ENCODE measurements around the gene LMF1. TPM values are rescaled to one million over a fixed set of nuclear protein-coding genes. Genes with fewer than 3 reads are reported as not detected.

The LMF1 gene
- total and polyA plus RNA-seq, 2 of the 4 experiments (the other 2 are of a cell fraction): 7.7 to 13.1 TPM

DNA sequence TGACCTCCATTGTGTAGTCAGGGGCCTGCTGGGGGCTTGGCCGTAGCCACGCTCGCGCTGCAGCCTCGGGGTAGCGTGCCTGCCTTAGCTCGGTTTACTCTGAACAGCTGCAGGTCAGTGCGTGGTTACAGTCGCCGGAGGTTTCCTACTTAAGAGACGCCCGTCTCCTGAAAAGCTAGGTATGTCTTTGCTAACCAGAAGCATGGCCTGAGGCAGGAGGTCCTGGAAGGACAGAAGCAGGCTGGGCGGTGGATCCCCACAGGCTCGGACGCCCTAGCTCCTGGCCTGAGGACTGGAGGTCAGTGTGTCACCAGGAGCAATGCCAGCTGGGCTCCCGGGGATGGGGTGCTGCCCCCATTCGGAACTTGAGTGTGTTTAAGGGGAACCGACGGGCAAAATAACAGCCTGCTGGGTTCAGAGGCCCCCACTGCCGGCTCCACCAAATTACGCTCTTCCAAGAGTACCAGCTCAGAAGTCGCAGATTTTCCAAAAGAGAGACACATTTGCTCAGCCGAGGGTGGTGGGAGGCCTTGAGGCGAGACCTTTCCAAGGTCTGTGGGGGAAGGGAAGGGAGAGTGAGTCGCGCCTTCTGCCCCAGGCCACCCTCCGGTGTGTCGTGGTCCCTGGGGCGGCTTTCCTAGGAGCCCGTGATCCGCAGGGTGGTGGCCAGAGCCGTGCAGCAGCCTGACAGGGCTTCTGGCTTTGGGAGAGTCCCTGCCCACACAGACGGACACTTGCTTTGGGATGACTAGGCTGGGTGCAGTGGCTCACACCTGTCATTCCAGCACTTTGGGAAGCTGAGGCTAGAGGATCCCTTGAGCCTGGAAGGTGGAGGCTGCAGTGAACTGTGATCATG, 166.4 kb downstream of the LMF1 start:
- Histone ChIP-seq H3K14ac (replicated peaks; ENCODE audit: low read depth, low read length) (no peak overlapping the region), H3K4me1 (ENCODE audit: control insufficient read depth, insufficient read depth, low read length) (peaks cover 3% of the 10 kb centered on the region; the same call in 1 of the 2 replicates), H3K9me3 (ENCODE audit: control insufficient read depth, insufficient read depth, low read length) (no peaks in the 10 kb centered on the region), H3K18ac (ENCODE audit: low read depth, low read length) (no peak overlapping the region), H3K23ac (ENCODE audit: low read depth, low read length) (no peak overlapping the region), H2AK9ac (replicated peaks; ENCODE audit: low read depth, low read length, poor library complexity) (no peak overlapping the region), H3K27ac (ENCODE audit: insufficient read depth, low read length) (no peak overlapping the region), H3K56ac (ENCODE audit: extremely low read depth, insufficient read depth, low read length) (no peak overlapping the region), H2AK5ac (ENCODE audit: low read depth, low read length) (no peak overlapping the region), H3K4me2 (ENCODE audit: low read depth, low read length) (no peak overlapping the region), H4K5ac (ENCODE audit: low read depth, low read length) (no peak overlapping the region), H4K8ac (ENCODE audit: low read depth in 2 of 2, low read length in 2 of 2) (no peak overlapping the region), H4K20me1 (ENCODE audit: insufficient read depth, low read length) (no peaks in the 10 kb centered on the region), H3K9me1 (ENCODE audit: insufficient read depth, low read length) (0 out of 2 replicates have a peak, but pooled peaks cover 3% of the 10 kb centered on the region), H3K36me3 (ENCODE audit: control insufficient read depth, insufficient read depth, low read length) (no peaks in the 10 kb centered on the region), H3K4ac (ENCODE audit: low read depth, low read length) (no peak overlapping the region), H3K27me3 (ENCODE audit: control insufficient read depth, insufficient read depth, low read length) (peaks cover 15% of the 10 kb centered on the region), H3K79me1 (ENCODE audit: low read depth in 1 of 2, low read length in 2 of 2) (peaks cover 4 to 12% of the 10 kb centered on the region in 2 experiments; a peak in 3 of 4 replicates), H3K9ac (ENCODE audit: low read depth, low read length) (no peak overlapping the region), H2BK15ac (ENCODE audit: low read depth, low read length) (no peak overlapping the region), H2BK120ac (ENCODE audit: low read depth, low read length) (no peak overlapping the region), H3K4me3 (ENCODE audit: insufficient read depth, low read depth, low read length) (no peak overlapping the region), H2BK5ac (ENCODE audit: low read depth, low read length, poor library complexity, severe bottlenecking) (no peak overlapping the region), H2AFZ (replicated peaks; ENCODE audit: low read length, poor library complexity) (no peak overlapping the region), H4K91ac (ENCODE audit: insufficient read depth, low read depth, low read length) (no peak overlapping the region), H2BK20ac (ENCODE audit: low read depth, low read length) (no peak overlapping the region)
- intact Hi-C loops (cut with micrococcal nuclease) (no loop called here), dilution Hi-C loops (cut with HindIII; ENCODE audit: low sequenced_read_pairs, unreplicated experiment) (no loop called here), in situ Hi-C loops (cut with MboI; ENCODE audit: low sequenced_read_pairs) (loop anchor here (25.0 kb wide), 1 partner anchor 408 kb away; no protein-coding TSS in a partner anchor)
- ChIA-PET POLR2A (ENCODE audit: unreplicated experiment) (no interaction called here), CTCF (no interaction called here)
- ATAC-seq (ENCODE audit: low read depth) (no peak), DNase-seq (no peak)
- BruUV-seq (replicated peaks): no TSS peak
- WGBS, 2 experiments (ENCODE audit: extremely low coverage in 2 of 2, insufficient read length in 1 of 2): 67% methylated on average over 11 of the region's 33 CpGs; no CpG with 5 or more reads in 1 of the 2 experiments
- TF ChIP-seq RFX5 (IDR thresholded peaks at IDR 0.05; ENCODE audit: low read depth, low read length): no peak
- no peak for TF ChIP-seq SMC3 (IDR thresholded peaks at IDR 0.05; ENCODE audit: low read depth, low read length)
- no peak for TF ChIP-seq MXI1 (IDR thresholded peaks at IDR 0.05; ENCODE audit: borderline replicate concordance, low read depth, low read length)
- TF ChIP-seq, protein P1, sequence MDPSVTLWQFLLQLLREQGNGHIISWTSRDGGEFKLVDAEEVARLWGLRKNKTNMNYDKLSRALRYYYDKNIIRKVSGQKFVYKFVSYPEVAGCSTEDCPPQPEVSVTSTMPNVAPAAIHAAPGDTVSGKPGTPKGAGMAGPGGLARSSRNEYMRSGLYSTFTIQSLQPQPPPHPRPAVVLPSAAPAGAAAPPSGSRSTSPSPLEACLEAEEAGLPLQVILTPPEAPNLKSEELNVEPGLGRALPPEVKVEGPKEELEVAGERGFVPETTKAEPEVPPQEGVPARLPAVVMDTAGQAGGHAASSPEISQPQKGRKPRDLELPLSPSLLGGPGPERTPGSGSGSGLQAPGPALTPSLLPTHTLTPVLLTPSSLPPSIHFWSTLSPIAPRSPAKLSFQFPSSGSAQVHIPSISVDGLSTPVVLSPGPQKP (IDR thresholded peaks at IDR 0.05; ENCODE audit: borderline replicate concordance, low read depth, low read length): no peak
- TF ChIP-seq, protein P2, sequence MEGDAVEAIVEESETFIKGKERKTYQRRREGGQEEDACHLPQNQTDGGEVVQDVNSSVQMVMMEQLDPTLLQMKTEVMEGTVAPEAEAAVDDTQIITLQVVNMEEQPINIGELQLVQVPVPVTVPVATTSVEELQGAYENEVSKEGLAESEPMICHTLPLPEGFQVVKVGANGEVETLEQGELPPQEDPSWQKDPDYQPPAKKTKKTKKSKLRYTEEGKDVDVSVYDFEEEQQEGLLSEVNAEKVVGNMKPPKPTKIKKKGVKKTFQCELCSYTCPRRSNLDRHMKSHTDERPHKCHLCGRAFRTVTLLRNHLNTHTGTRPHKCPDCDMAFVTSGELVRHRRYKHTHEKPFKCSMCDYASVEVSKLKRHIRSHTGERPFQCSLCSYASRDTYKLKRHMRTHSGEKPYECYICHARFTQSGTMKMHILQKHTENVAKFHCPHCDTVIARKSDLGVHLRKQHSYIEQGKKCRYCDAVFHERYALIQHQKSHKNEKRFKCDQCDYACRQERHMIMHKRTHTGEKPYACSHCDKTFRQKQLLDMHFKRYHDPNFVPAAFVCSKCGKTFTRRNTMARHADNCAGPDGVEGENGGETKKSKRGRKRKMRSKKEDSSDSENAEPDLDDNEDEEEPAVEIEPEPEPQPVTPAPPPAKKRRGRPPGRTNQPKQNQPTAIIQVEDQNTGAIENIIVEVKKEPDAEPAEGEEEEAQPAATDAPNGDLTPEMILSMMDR (conservative IDR thresholded peaks at IDR 0.05; ENCODE audit: low read depth, low read length): no peak
- no peak for TF ChIP-seq BHLHE40 (IDR thresholded peaks at IDR 0.05; ENCODE audit: low read depth, low read length)
- TF ChIP-seq, protein P3, sequence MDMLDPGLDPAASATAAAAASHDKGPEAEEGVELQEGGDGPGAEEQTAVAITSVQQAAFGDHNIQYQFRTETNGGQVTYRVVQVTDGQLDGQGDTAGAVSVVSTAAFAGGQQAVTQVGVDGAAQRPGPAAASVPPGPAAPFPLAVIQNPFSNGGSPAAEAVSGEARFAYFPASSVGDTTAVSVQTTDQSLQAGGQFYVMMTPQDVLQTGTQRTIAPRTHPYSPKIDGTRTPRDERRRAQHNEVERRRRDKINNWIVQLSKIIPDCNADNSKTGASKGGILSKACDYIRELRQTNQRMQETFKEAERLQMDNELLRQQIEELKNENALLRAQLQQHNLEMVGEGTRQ (IDR thresholded peaks at IDR 0.05; ENCODE audit: low read depth, low read length): no peak
- no peak for TF ChIP-seq RAD21 (IDR thresholded peaks at IDR 0.05; ENCODE audit: low read length)
- no peak for TF ChIP-seq NFE2L2 (IDR thresholded peaks at IDR 0.05; ENCODE audit: low read depth, low read length)
- TF ChIP-seq MAFK (IDR thresholded peaks at IDR 0.05; ENCODE audit: low read depth, low read length): no peak
- no peak for TF ChIP-seq MAZ (IDR thresholded peaks at IDR 0.05; ENCODE audit: borderline replicate concordance, low read depth, low read length)
- TF ChIP-seq RCOR1 (IDR thresholded peaks at IDR 0.05; ENCODE audit: insufficient replicate concordance, low read length): no peak
- no peak for TF ChIP-seq POLR2A (IDR thresholded peaks at IDR 0.05; ENCODE audit: low read depth, low read length)
- no peak for TF ChIP-seq CEBPB (IDR thresholded peaks at IDR 0.05; ENCODE audit: low read depth, low read length)
- TF ChIP-seq FOS (IDR thresholded peaks at IDR 0.05; ENCODE audit: low read depth, low read length): no peak
